ENCODE results near the gene KMT2E. TPM values are rescaled to one million over a fixed set of nuclear protein-coding genes. Genes with fewer than 3 reads are reported as not detected.

The KMT2E gene
- total RNA-seq, 1 donor from 2014 or later, result 62.5 TPM

DNA sequence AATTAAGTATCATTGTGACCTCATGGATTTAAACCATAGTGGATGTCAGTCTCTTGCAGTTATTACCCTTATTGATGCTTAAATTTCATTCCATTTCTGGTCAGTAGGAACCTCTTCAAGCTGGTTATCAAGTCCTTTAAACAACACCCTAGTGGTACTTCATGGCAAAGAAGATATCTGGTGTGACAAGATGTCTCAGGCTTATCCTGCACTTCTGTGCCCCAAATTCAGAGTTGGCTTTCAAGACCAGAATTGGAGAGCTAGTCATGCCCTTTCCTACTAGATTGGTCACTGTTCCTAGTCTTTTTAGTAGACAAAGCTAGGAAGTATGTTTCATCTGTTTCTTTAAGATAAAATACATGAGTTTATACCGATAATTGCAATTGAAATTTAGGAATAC is 54.9 kb downstream of the KMT2E start:
- Mint-ChIP-seq H3K27ac (ENCODE audit: unreplicated experiment) (no peak overlapping the region), H3K9me3 (ENCODE audit: unreplicated experiment) (no peaks in the 10 kb centered on the region), H3K4me1 (ENCODE audit: low read depth, unreplicated experiment) (peaks cover 2% of the 10 kb centered on the region), H3K27me3 (ENCODE audit: low read depth, unreplicated experiment) (no peaks in the 10 kb centered on the region), H3K4me3 (ENCODE audit: unreplicated experiment) (no peak overlapping the region), H3K36me3 (ENCODE audit: low read depth, unreplicated experiment) (peaks cover 4% of the 10 kb centered on the region)
- TF ChIP-seq EZH2 (IDR thresholded peaks at IDR 0.05; ENCODE audit: insufficient read depth, low read length), result no peak
- TF ChIP-seq CTCF (IDR thresholded peaks at IDR 0.05; ENCODE audit: insufficient read depth, low read depth, low read length), result no peak
- H3K9me3 ChIP-seq (ENCODE audit: insufficient read depth, low read depth, low read length), result no peaks in the 10 kb centered on the region
- peaks cover 47% of the 10 kb centered on the region for H3K79me2 ChIP-seq (ENCODE audit: insufficient read depth, low read length)
- H2AFZ ChIP-seq (ENCODE audit: low read depth, low read length), result no peak overlapping the region
- H3K27me3 ChIP-seq (ENCODE audit: insufficient read depth, low read length), result no peaks in the 10 kb centered on the region
- no peaks in the 10 kb centered on the region for H3K4me1 ChIP-seq (ENCODE audit: insufficient read depth, low read length)
- H3K4me3 ChIP-seq (ENCODE audit: insufficient read depth, low read depth, low read length), result no peak overlapping the region
- no peak overlapping the region for H3K9ac ChIP-seq (ENCODE audit: low read length)
- no peak overlapping the region for H3K27ac ChIP-seq (ENCODE audit: low read depth, low read length)
- FAIRE-seq (no peak), DNase-seq (ENCODE audit: low read depth) (no peak)
- H3K4me2 ChIP-seq (ENCODE audit: low read length), result no peak overlapping the region
- H4K20me1 ChIP-seq (ENCODE audit: insufficient read depth, low read length), result peaks cover 42% of the 10 kb centered on the region
- peaks cover 27% of the 10 kb centered on the region for H3K36me3 ChIP-seq (ENCODE audit: insufficient read depth, low read length)

- Histone ChIP-seq H3K27ac (ENCODE audit: low read depth, low read length) (no peak overlapping the region), H4K20me1 (ENCODE audit: insufficient read depth, low read length) (peaks cover 42% of the 10 kb centered on the region), H3K36me3 (ENCODE audit: insufficient read depth, low read length) (peaks cover 50% of the 10 kb centered on the region), H3K27me3 (ENCODE audit: insufficient read depth, low read length) (no peaks in the 10 kb centered on the region), H3K4me3 (ENCODE audit: insufficient read depth, low read depth, low read length) (no peak overlapping the region), H3K4me1 (ENCODE audit: insufficient read depth, low read length) (no peaks in the 10 kb centered on the region), H3K9ac (ENCODE audit: low read length) (no peak overlapping the region), H2AFZ (ENCODE audit: low read depth, low read length) (no peak overlapping the region), H3K79me2 (ENCODE audit: insufficient read depth, low read length) (peaks cover 27% of the 10 kb centered on the region), H3K4me2 (ENCODE audit: low read length) (no peak overlapping the region), H3K9me3 (ENCODE audit: insufficient read depth, low read depth, low read length) (no peaks in the 10 kb centered on the region)
- Mint-ChIP-seq H3K4me1 (ENCODE audit: low read depth, unreplicated experiment) (no peaks in the 10 kb centered on the region), H3K4me3 (ENCODE audit: unreplicated experiment) (no peak overlapping the region), H3K36me3 (ENCODE audit: low read depth, unreplicated experiment) (peaks cover 3% of the 10 kb centered on the region), H3K9me3 (ENCODE audit: unreplicated experiment) (no peaks in the 10 kb centered on the region), H3K27ac (ENCODE audit: unreplicated experiment) (no peak overlapping the region), H3K27me3 (ENCODE audit: low read depth, unreplicated experiment) (no peaks in the 10 kb centered on the region)
- TF ChIP-seq CTCF (IDR thresholded peaks at IDR 0.05; ENCODE audit: insufficient read depth, low read depth, low read length), result no peak
- TF ChIP-seq EZH2 (IDR thresholded peaks at IDR 0.05; ENCODE audit: insufficient read depth, low read length), result no peak
- DNase-seq (ENCODE audit: low read depth) (no peak), FAIRE-seq (no peak)
Measured at GRCh38 chr7:105073143-105073542, 59.1 kb downstream of the KMT2E start.

DNA sequence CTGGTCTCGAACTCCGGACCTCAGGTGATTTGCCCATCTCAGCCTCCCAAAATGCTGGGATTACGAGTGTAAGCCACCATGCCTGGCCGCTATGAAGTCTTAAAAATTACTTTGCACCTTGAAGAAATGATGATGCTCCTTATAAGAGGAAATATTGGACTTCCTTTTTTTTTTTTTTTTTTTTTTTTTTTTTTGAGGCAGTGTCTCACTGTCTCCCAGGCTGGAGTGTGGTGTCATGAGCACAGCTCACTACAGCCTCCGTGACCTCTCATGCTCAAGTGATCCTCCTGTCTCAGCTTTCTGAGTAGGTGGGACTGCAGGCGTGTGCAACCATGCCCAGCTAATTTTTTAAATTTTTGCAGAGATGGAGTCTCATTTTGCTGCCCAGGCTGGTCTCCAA is 65.3 kb downstream of the KMT2E start:
- H3K4me1 ChIP-seq (ENCODE audit: insufficient read depth, low read length), result no peaks in the 10 kb centered on the region
- no peak overlapping the region for H2AFZ ChIP-seq (ENCODE audit: low read depth, low read length)
- peaks cover 35% of the 10 kb centered on the region for H4K20me1 ChIP-seq (ENCODE audit: insufficient read depth, low read length)
- Mint-ChIP-seq H3K27me3 (ENCODE audit: low read depth, unreplicated experiment) (no peaks in the 10 kb centered on the region), H3K9me3 (ENCODE audit: unreplicated experiment) (no peaks in the 10 kb centered on the region), H3K4me1 (ENCODE audit: low read depth, unreplicated experiment) (no peaks in the 10 kb centered on the region), H3K36me3 (ENCODE audit: low read depth, unreplicated experiment) (peaks cover 11% of the 10 kb centered on the region), H3K27ac (ENCODE audit: unreplicated experiment) (no peak overlapping the region), H3K4me3 (ENCODE audit: unreplicated experiment) (no peak overlapping the region)
- H3K9me3 ChIP-seq (ENCODE audit: insufficient read depth, low read depth, low read length), result no peaks in the 10 kb centered on the region
- FAIRE-seq, result no peak
- H3K27me3 ChIP-seq (ENCODE audit: insufficient read depth, low read length), result no peaks in the 10 kb centered on the region
- no peak overlapping the region for H3K9ac ChIP-seq (ENCODE audit: low read length)
- no peak for TF ChIP-seq EZH2 (IDR thresholded peaks at IDR 0.05; ENCODE audit: insufficient read depth, low read length)
- no peak for TF ChIP-seq CTCF (IDR thresholded peaks at IDR 0.05; ENCODE audit: insufficient read depth, low read depth, low read length)
- DNase-seq (ENCODE audit: low read depth), result no peak
- peaks cover 7% of the 10 kb centered on the region for H3K79me2 ChIP-seq (ENCODE audit: insufficient read depth, low read length)
- H3K36me3 ChIP-seq (ENCODE audit: insufficient read depth, low read length), result peaks cover 63% of the 10 kb centered on the region
- no peak overlapping the region for H3K27ac ChIP-seq (ENCODE audit: low read depth, low read length)
- H3K4me2 ChIP-seq (ENCODE audit: low read length), result no peak overlapping the region
- no peak overlapping the region for H3K4me3 ChIP-seq (ENCODE audit: insufficient read depth, low read depth, low read length)
